Activated naive CD8-positive, alpha-beta T cell treated with anti-CD3 and anti-CD28 coated beads, Interleukin-2, amount 10 ng/mL, durations not matched to agents 7 days and 5 days (primary cell): ENCODE measurements around the gene ZCCHC10. TPM values are rescaled to one million over a fixed set of nuclear protein-coding genes. Genes with fewer than 3 reads are reported as not detected.
"Not testable (repeated sequence)": the region's sequence is repeated elsewhere in the genome, so short reads cannot be mapped to it uniquely, and the experiment has no call there.

ENCODE experiments used
- ATAC-seq: fragments of 150-1000 bp; cut with Tn5 transposase; one replicate; pipeline ENCODE4 v1.10.0; 2021; ENCODE audit warnings: low read depth, moderate library complexity
- POLR2A ChIA-PET: fragments of 350-600 bp; sonication (Branson Sonifier 250); formaldehyde crosslinking; loops from one replicate; lab custom pipeline; 2021; ENCODE audit warnings: antibody characterized with exemption; lab: Charles Lee
- DNase-seq: peaks from one replicate; pipeline ENCODE4 v3.0.0; 2021
- H3K27ac Mint-ChIP-seq: one replicate; pipeline ENCODE4 v1.8.0; 2022; ENCODE audit warnings: mild to moderate bottlenecking, mixed read lengths
- H3K27me3 Mint-ChIP-seq: one replicate; pipeline ENCODE4 v1.8.0; 2022; ENCODE audit warnings: mild to moderate bottlenecking, moderate library complexity, mixed read lengths
- H3K36me3 Mint-ChIP-seq: one replicate; pipeline ENCODE4 v1.8.0; 2021; ENCODE audit warnings: mild to moderate bottlenecking, mixed read lengths
- H3K4me1 Mint-ChIP-seq: one replicate; pipeline ENCODE4 v1.8.0; 2021; ENCODE audit warnings: mixed read lengths
- H3K4me3 Mint-ChIP-seq: one replicate; pipeline ENCODE4 v1.8.0; 2022; ENCODE audit warnings: mild to moderate bottlenecking, moderate library complexity, mixed read lengths
- H3K9me3 Mint-ChIP-seq: one replicate; pipeline ENCODE4 v1.8.0; 2021; ENCODE audit warnings: mixed read lengths
- total RNA-seq, 2 experiments: library from RNA; stranded (reverse); gene quantifications; one replicate each; pipeline ENCODE4 v1.2.3, GENCODE V29; 2021

ZCCHC10 gene
- total RNA-seq, 2 experiments from 2014 or later: 22.8 to 24.5 TPM

- Mint-ChIP-seq H3K4me1 (no peaks in the 10 kb centered on the region), H3K27ac (no peak overlapping the region)
- ATAC-seq: no peak
Measured at GRCh38 chr5:132987531-132988408, 38.6 kb downstream of the ZCCHC10 start.

GRCh38 chr5:132982971-132983370, 43.4 kb downstream of the ZCCHC10 start:
- H3K27me3 Mint-ChIP-seq, H3K4me1 Mint-ChIP-seq, H3K4me3 Mint-ChIP-seq, H3K36me3 Mint-ChIP-seq, POLR2A ChIA-PET, ATAC-seq, H3K27ac Mint-ChIP-seq, DNase-seq, H3K9me3 Mint-ChIP-seq: not testable (repeated sequence)

More at GRCh38 chr5:132987531-132988408, 38.6 kb downstream of the ZCCHC10 start:
- Mint-ChIP-seq H3K36me3 (no peaks in the 10 kb centered on the region), H3K27me3 (peaks cover 2% of the 10 kb centered on the region), H3K4me3 (no peak overlapping the region), H3K9me3 (no peaks in the 10 kb centered on the region)
- POLR2A ChIA-PET: no interaction called here
- DNase-seq: no peak

DNA sequence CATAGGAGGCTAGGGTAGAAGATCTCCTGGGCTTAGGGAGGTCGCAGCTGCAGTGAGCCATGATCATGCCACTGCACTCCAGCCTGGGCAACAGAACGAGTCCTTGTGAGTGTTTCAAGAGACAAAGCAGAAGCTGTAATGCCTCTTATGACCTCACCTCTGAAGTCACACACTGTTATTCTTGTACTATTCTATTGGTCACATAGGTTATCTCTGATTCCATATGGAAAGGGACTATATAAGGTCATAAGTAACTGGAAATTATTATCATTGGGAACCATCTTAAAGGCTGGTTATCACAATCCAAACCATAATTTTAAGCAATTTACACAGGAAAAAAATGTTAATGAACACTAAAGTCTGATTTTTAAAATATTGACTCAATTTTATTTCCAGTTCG, 45.1 kb downstream of the ZCCHC10 start:
- no peaks in the 10 kb centered on the region for H3K4me1 Mint-ChIP-seq
- H3K36me3 Mint-ChIP-seq: peaks cover 1% of the 10 kb centered on the region
- ATAC-seq (no peak), DNase-seq (no peak)
- no peaks in the 10 kb centered on the region for H3K9me3 Mint-ChIP-seq
- no peak overlapping the region for H3K27ac Mint-ChIP-seq
- peaks cover 3% of the 10 kb centered on the region for H3K27me3 Mint-ChIP-seq
- H3K4me3 Mint-ChIP-seq: no peak overlapping the region
- POLR2A ChIA-PET: no interaction called here

- DNase-seq (no peak), ATAC-seq (no peak)
- H3K4me1 Mint-ChIP-seq: no peaks in the 10 kb centered on the region
- H3K36me3 Mint-ChIP-seq: peaks cover 1% of the 10 kb centered on the region
- H3K27me3 Mint-ChIP-seq: peaks cover 7% of the 10 kb centered on the region
- H3K27ac Mint-ChIP-seq: no peak overlapping the region
- no peaks in the 10 kb centered on the region for H3K9me3 Mint-ChIP-seq
- H3K4me3 Mint-ChIP-seq: no peak overlapping the region
- POLR2A ChIA-PET: interaction anchor here (0.5 kb wide), 1 partner anchor 1694 kb away, joined by 4 read pairs; no protein-coding TSS in a partner anchor
Measured at GRCh38 chr5:132979976-132980375, 46.4 kb downstream of the ZCCHC10 start.

DNA sequence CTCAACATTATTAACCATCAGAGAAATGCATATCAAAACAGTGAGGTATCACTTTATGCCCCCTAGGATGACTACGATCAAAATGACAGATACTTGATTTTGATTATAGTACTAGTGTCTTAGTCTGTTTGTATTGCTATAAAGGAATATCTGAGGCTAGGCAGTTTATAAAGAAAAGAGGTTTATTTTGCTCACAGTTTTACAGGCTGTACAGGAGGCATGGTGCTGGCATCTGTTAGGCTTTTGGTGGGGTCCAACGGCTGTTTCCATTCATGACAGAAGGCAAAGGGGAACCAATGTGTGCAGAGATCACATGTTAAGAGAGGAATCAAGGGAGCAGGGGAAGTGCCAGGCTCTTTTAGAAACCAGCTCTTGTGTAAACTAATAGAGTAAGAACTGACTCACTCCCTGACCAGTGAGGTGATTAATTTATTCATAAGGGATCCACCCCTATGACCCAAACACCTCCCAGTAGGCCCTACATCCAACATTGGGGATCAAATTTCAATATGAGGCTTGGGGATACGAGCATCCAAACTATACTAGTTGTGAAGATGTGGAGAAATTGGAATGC, 46.9 kb downstream of the ZCCHC10 start:
- no peak for ATAC-seq

GRCh38 chr5:132976852-132977251, 49.5 kb downstream of the ZCCHC10 start:
- peaks cover 7% of the 10 kb centered on the region for H3K27me3 Mint-ChIP-seq
- H3K4me3 Mint-ChIP-seq: no peak overlapping the region
- POLR2A ChIA-PET: no interaction called here
- H3K36me3 Mint-ChIP-seq: peaks cover 1% of the 10 kb centered on the region
- no peaks in the 10 kb centered on the region for H3K9me3 Mint-ChIP-seq
- H3K4me1 Mint-ChIP-seq: no peaks in the 10 kb centered on the region
- DNase-seq (no peak), ATAC-seq (no peak)
- H3K27ac Mint-ChIP-seq: no peak overlapping the region

More for the DNA sequence above, 46.9 kb downstream of the ZCCHC10 start:
- POLR2A ChIA-PET: interaction anchor here (0.5 kb wide), 1 partner anchor 1694 kb away, joined by 4 read pairs; no protein-coding TSS in a partner anchor
- H3K9me3 Mint-ChIP-seq: no peaks in the 10 kb centered on the region
- peaks cover 7% of the 10 kb centered on the region for H3K27me3 Mint-ChIP-seq
- H3K27ac Mint-ChIP-seq: no peak overlapping the region
- peaks cover 1% of the 10 kb centered on the region for H3K36me3 Mint-ChIP-seq
- no peaks in the 10 kb centered on the region for H3K4me1 Mint-ChIP-seq
- no peak for DNase-seq
- no peak overlapping the region for H3K4me3 Mint-ChIP-seq

DNA sequence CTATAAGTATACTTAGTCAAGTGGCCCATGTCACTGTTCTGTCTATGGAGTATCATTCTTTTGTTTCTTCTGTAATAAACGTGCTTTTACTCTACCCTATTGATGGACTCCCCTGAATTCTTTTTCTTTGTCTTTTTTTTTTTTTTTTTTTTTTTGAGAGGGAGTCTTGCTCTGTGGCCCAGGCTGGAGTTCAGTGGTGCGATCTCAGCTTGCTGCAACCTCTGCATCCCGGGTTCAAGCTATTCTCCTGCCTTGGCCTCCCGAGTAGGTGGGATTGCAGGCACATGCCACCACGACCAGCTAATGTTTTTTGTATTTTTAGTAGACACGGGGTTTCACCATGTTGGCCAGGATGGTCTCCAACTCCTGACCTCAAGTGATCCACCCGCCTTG, 53.9 kb downstream of the ZCCHC10 start:
- H3K36me3 Mint-ChIP-seq, POLR2A ChIA-PET, H3K4me1 Mint-ChIP-seq, H3K27me3 Mint-ChIP-seq, H3K9me3 Mint-ChIP-seq, H3K27ac Mint-ChIP-seq, H3K4me3 Mint-ChIP-seq, ATAC-seq, DNase-seq: not testable (repeated sequence)

DNA sequence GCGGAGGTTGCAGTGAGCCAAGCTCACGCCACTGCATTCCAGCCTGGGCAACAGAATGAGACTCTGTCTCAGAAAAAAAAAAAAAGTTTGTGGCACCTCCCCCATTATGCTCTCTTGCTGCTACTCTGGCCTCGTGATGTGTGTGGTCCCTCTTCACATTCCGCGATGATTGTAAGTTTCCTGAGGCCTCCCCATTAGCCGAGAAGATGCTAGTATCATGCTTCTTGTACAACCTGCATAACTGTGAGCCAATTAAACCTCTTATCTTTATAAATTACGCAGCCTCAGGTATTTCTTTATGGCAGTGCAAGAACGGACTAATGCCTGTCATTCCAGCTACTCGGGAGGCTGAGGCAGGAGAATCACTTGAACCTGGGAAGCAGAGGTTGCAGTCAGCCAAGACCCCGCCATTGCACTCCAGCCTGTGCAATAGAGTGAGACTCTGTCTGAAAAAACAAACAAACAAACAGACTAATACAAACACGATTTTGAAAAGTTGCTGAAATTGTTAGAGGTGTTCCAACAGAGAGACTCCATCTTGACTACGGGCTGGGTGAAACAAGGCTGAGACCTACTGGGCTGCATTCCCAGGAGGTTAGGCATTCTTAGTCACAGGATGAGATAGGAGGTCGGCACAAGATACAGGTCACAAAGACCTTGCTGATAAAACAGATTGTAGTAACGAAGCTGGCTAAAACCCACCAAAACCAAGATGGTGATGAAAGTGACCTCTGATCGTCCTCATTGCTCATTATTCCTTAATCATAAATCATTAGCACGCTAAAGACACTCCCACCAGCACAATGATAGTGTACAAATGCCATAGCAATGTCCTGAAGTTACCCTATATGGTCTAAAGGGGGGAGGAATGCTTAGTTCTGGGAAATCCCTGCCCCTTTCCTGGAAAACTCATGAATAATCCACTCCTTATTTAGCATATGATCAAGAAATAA, 54.6 kb downstream of the ZCCHC10 start:
- Mint-ChIP-seq H3K4me1 (no peaks in the 10 kb centered on the region), H3K27ac (no peak overlapping the region)
- POLR2A ChIA-PET: no interaction called here

DNA sequence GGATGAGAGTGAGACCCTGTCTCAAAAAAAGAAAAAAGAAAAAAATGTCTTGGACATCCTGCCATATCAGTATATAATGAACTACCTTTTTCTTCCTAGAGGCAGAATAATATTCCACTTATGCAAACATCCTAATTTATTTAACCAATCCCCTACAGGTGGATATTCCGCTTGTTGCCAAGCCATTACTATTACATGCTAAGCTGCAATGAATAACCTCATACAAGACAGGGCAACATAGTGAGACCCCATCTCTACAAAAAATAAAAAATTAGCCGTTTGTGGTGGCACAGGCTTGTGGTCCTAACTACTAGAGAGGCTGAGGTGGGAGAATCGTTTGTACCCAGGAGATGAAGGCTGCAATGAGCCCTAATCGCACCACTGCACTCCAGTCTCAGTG, 61.2 kb downstream of the ZCCHC10 start:
- Mint-ChIP-seq H3K9me3 (no peaks in the 10 kb centered on the region), H3K36me3 (peaks cover 3% of the 10 kb centered on the region), H3K27ac (no peak overlapping the region), H3K4me3 (no peak overlapping the region), H3K27me3 (no peaks in the 10 kb centered on the region), H3K4me1 (peaks cover 18% of the 10 kb centered on the region)
- no peak for ATAC-seq
- POLR2A ChIA-PET: interaction anchor here (0.6 kb wide), 1 partner anchor 60 kb away, joined by 3 read pairs; no protein-coding TSS in a partner anchor
- no peak for DNase-seq

More for the DNA sequence above, 54.6 kb downstream of the ZCCHC10 start:
- Mint-ChIP-seq H3K27me3 (peaks cover 4% of the 10 kb centered on the region), H3K36me3 (no peaks in the 10 kb centered on the region), H3K4me3 (no peak overlapping the region), H3K9me3 (no peaks in the 10 kb centered on the region)
- no peak for ATAC-seq
- DNase-seq: no peak

- Mint-ChIP-seq H3K27ac (peak within 1 kb of the TSS; percentile 96), H3K9me3 (no peaks in the 10 kb centered on the region), H3K36me3 (peaks cover 3% of the 10 kb centered on the region), H3K4me1 (peaks cover 22% of the 10 kb centered on the region), H3K27me3 (no peaks in the 10 kb centered on the region), H3K4me3 (peak within 1 kb of the TSS; percentile 97)
- ATAC-seq: peak; percentile 91
- DNase-seq: peak; percentile 90
- POLR2A ChIA-PET: interaction anchor here (0.6 to 3.6 kb wide), 14 partner anchors 9 to 1408 kb away, joined by 3 to 33 read pairs (median 4); partner anchors contain the start of genes GDF9, HSPA4, RAD50 and UBE2B
Measured at GRCh38 chr5:132963171-132964104, 62.9 kb downstream of the ZCCHC10 start, which contains the start of gene AFF4. Gene AFF4, minus strand, starts transcription at chr5:132963634. Its CDS starts 26,445 bp downstream, at chr5:132937189.

DNA sequence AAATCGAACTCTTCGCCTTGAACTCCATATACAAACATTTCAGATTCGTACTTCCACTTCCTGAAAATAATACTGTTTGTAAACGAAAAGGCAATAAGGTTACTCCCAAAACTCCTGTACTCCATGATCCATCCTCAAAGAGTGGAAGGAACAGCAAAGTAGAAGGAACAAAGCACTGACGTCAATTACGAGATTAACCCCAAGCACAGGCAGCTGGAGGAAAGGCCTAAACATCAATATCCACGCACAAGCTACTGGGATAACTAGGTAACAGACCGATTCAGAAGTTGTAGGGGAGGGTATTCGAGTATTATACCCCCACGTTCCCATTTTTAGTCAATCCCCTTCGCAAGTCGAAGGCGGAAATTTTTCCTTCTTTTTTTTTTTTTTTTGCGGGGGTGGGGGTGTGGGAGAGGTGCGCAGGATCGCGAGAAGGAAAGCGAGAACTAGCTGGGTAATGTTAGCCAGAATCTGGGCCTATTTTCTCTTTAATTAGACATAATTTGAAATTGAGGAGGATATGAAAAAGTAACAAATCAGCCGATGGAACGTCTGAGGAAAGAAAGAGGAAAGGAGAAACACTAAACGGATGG, 63.8 kb downstream of the ZCCHC10 start:
- ATAC-seq (no peak), DNase-seq (no peak)
- H3K27me3 Mint-ChIP-seq: no peaks in the 10 kb centered on the region
- H3K9me3 Mint-ChIP-seq: no peaks in the 10 kb centered on the region
- peak overlapping the region; percentile 96 for H3K27ac Mint-ChIP-seq
- POLR2A ChIA-PET: interaction anchor here (0.6 to 3.6 kb wide), 11 partner anchors 20 to 1646 kb away, joined by 3 to 33 read pairs (median 3); partner anchors contain the start of genes GDF9, HSPA4, UBE2B and UQCRQ
- H3K36me3 Mint-ChIP-seq: peaks cover 3% of the 10 kb centered on the region
- peak overlapping the region; percentile 97 for H3K4me3 Mint-ChIP-seq
- H3K4me1 Mint-ChIP-seq: peaks cover 22% of the 10 kb centered on the region
